SU-DHL-6 (cell line): Measurements from ENCODE around the gene UXS1.

Source experiments
- H2AFZ ChIP-seq: fragments of 200-600 bp; sonication (generic); 2 replicates; pipeline ENCODE4 v1.6.1; 2014; ENCODE audit warnings: low read depth, mild to moderate bottlenecking, moderate library complexity, mixed read lengths, antibody characterized with exemption, low read length; ENCODE audit not compliant: severe bottlenecking
- H3F3A ChIP-seq: fragments of 200-600 bp; shearing (Covaris generic); 2 replicates; pipeline ENCODE4 v1.6.0; 2016; ENCODE audit warnings: antibody characterized with exemption, mild to moderate bottlenecking; ENCODE audit not compliant: insufficient read depth
- H3K27ac ChIP-seq: fragments of 200-600 bp; sonication (generic); 2 replicates; pipeline ENCODE4 v1.5.1; 2016; ENCODE audit warnings: low read depth, mild to moderate bottlenecking, low read length, moderate library complexity, mixed read lengths
- H3K27me3 ChIP-seq: fragments of 200-600 bp; sonication (generic), shearing (Covaris generic); 2 replicates; pipeline ENCODE4 v1.6.0; 2014; ENCODE audit warnings: mild to moderate bottlenecking, low read length
- H3K36me3 ChIP-seq: fragments of 200-600 bp; sonication (generic); 2 replicates; pipeline ENCODE4 v1.6.1; 2014; ENCODE audit warnings: mild to moderate bottlenecking, low read length, mixed read lengths
- H3K4me2 ChIP-seq: fragments of 300-600, 200-600 bp; shearing (Covaris generic), sonication (generic); 2 replicates; pipeline ENCODE4 v1.6.0; 2014; ENCODE audit warnings: low read length, low read depth, mild to moderate bottlenecking; ENCODE audit not compliant: poor library complexity, severe bottlenecking
- H3K4me3 ChIP-seq: fragments of 200-600 bp; sonication (generic); 2 replicates; pipeline ENCODE4 v1.5.1; 2014; ENCODE audit warnings: antibody characterized with exemption, low read length, mild to moderate bottlenecking, mixed read lengths; ENCODE audit not compliant: insufficient read depth, poor library complexity, severe bottlenecking
- H3K79me2 ChIP-seq: fragments of 200-600 bp; sonication (generic); 2 replicates; pipeline ENCODE4 v1.6.1; 2014; ENCODE audit warnings: mild to moderate bottlenecking, low read length, moderate library complexity; ENCODE audit not compliant: insufficient read depth
- H3K9ac ChIP-seq: fragments of 200-600 bp; sonication (generic); 2 replicates; pipeline ENCODE4 v1.7.0; 2014; ENCODE audit warnings: mild to moderate bottlenecking, low read length
- H3K9me2 ChIP-seq: fragments of 200-600 bp; sonication (generic); replicated peaks from 2 replicates; pipeline ENCODE4 v1.6.1; 2014; ENCODE audit warnings: low read length; ENCODE audit not compliant: insufficient read depth
- H3K9me3 ChIP-seq: fragments of 200-600 bp; sonication (generic); 2 replicates; pipeline ENCODE4 v1.6.1; 2014; ENCODE audit warnings: low read length, mixed read lengths; ENCODE audit not compliant: insufficient read depth
- H4K20me1 ChIP-seq: fragments of 200-600 bp; sonication (generic); 2 replicates; pipeline ENCODE4 v1.6.1; 2014; ENCODE audit warnings: low read depth, mild to moderate bottlenecking, antibody characterized with exemption, low read length, moderate library complexity, mixed read lengths
- CTCF ChIP-seq: fragments of 200-600 bp; sonication (generic); IDR thresholded peaks from one replicate; pipeline ENCODE4 v1.5.1; 2017; ENCODE audit warnings: antibody characterized with exemption, mild to moderate bottlenecking, low read length, moderate library complexity; ENCODE audit not compliant: insufficient read depth, poor library complexity, severe bottlenecking
- EZH2phosphoT487 ChIP-seq: fragments of 200-600 bp; sonication (generic), shearing (Covaris generic); conservative IDR thresholded peaks from 2 replicates; pipeline ENCODE4 v1.6.1; 2018; ENCODE audit warnings: mild to moderate bottlenecking, antibody characterized with exemption, low read length, moderate library complexity, mixed read lengths

UXS1 gene

GRCh38 chr2:106156305-106157296 is 37.5 kb downstream of the UXS1 start:
- Histone ChIP-seq H3K27ac (no peak overlapping the region), H3F3A (no peaks in the 10 kb centered on the region), H3K27me3 (no peaks in the 10 kb centered on the region), H3K9ac (no peak overlapping the region), H2AFZ (no peak overlapping the region), H3K4me2 (no peak overlapping the region), H3K9me3 (no peaks in the 10 kb centered on the region), H3K4me3 (no peak overlapping the region), H3K79me2 (no peaks in the 10 kb centered on the region), H3K9me2 (no peaks in the 10 kb centered on the region), H4K20me1 (no peaks in the 10 kb centered on the region), H3K36me3 (0 out of 2 replicates have a peak, but pooled peaks cover 8% of the 10 kb centered on the region)
- TF ChIP-seq CTCF = no peak
- no peak for TF ChIP-seq EZH2phosphoT487

- TF ChIP-seq EZH2phosphoT487 (no peak), CTCF (no peak)
- no peaks in the 10 kb centered on the region for H3K9me3 ChIP-seq
- no peak overlapping the region for H3K27ac ChIP-seq
- H3K4me2 ChIP-seq = no peak overlapping the region
- H3K27me3 ChIP-seq = no peaks in the 10 kb centered on the region
- H3K9me2 ChIP-seq = no peaks in the 10 kb centered on the region
- no peaks in the 10 kb centered on the region for H3F3A ChIP-seq
- no peaks in the 10 kb centered on the region for H4K20me1 ChIP-seq
- H3K4me3 ChIP-seq = no peak overlapping the region
- no peak overlapping the region for H2AFZ ChIP-seq
- no peak overlapping the region for H3K9ac ChIP-seq
- H3K36me3 ChIP-seq = 0 out of 2 replicates have a peak, but pooled peaks cover 8% of the 10 kb centered on the region
- H3K79me2 ChIP-seq = no peaks in the 10 kb centered on the region
Measured at GRCh38 chr2:106153781-106154180, 40.3 kb downstream of the UXS1 start.

DNA sequence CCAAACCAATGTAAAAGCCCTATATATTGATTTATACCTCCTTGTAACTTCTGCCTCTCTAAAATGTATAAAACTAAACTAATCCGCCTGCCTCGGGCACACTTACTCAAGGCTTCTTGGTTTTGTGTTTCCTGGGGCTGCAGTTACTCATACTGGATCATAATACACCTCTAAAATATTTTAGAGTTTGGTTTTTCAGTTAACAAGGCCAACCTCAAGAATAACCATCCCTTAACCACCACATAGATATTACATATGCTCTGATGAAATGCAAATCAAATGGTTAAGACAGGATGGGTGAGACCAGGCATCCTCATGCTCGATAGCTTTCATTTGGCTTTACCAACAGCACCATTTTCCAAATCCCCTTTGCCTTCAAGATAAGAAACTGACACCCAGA is 46.4 kb downstream of the UXS1 start:
- Histone ChIP-seq H4K20me1 (no peaks in the 10 kb centered on the region), H3K36me3 (no peaks in the 10 kb centered on the region), H3K27ac (no peak overlapping the region), H3F3A (no peaks in the 10 kb centered on the region), H3K9ac (no peak overlapping the region), H3K4me3 (no peak overlapping the region), H3K9me2 (no peaks in the 10 kb centered on the region), H3K9me3 (no peaks in the 10 kb centered on the region), H3K4me2 (no peak overlapping the region), H3K79me2 (no peaks in the 10 kb centered on the region), H3K27me3 (no peaks in the 10 kb centered on the region), H2AFZ (no peak overlapping the region)
- TF ChIP-seq CTCF (no peak), EZH2phosphoT487 (no peak)
